Adrenal gland (tissue), 12 donors: ENCODE data around the gene CD59. TPM values are rescaled to one million over a fixed set of nuclear protein-coding genes. Genes with fewer than 3 reads are reported as not detected.

Experiments
- DNase-seq, 7 donors: peaks; one replicate each; pipeline ENCODE4 v3.0.0-alpha.2; 2019 to 2020
- H3K27ac ChIP-seq, 5 donors: fragments of 200-600 bp; sonication (generic) in 4 of 5; 1 replicate in 3 of 5; 2 replicates in 2 of 5; pipeline versions ENCODE4 v1.5.1 to v1.8.0; 2016 to 2020; ENCODE audit warnings: mild to moderate bottlenecking in 1 of 5
- H3K27me3 ChIP-seq: fragments of 200-600 bp; 2 replicates; pipeline ENCODE4 v1.8.0; 2021
- H3K36me3 ChIP-seq, 2 donors: fragments of 200-600 bp; replicated peaks in 1 of 2; 1 replicate in 1 of 2; 2 replicates in 1 of 2; pipeline versions ENCODE4 v1.5.1 to v1.8.0; 2018 to 2022
- H3K4me1 ChIP-seq, 2 donors: fragments of 200-600 bp; replicated peaks in 1 of 2; 1 replicate in 1 of 2; 2 replicates in 1 of 2; pipeline versions ENCODE4 v1.5.1 to v1.8.0; 2018 to 2021
- H3K4me3 ChIP-seq, 4 donors: fragments of 200-600 bp; sonication (generic) in 3 of 4; one replicate each; pipeline ENCODE4 v1.5.1; 2016 to 2018
- H3K9me3 ChIP-seq, 3 donors: fragments of 200-600 bp; sonication (generic) in 1 of 3; replicated peaks in 1 of 3; 1 replicate in 2 of 3; 2 replicates in 1 of 3; pipeline versions ENCODE4 v1.5.1 to v1.8.0; 2016 to 2021
- CTCF ChIP-seq, 6 experiments: fragments of 450-650 bp in 4 of 6; fragments of 200-600 bp in 2 of 6; sonication (generic) in 1 of 6; IDR thresholded peaks; 1 replicate in 5 of 6; 2 replicates in 1 of 6; pipeline versions ENCODE4 v1.5.1 to v1.8.0; 2016 to 2021; ENCODE audit warnings: antibody characterized with exemption in 6 of 6, mild to moderate bottlenecking in 2 of 6, moderate library complexity in 1 of 6
- POLR2A ChIP-seq, 2 donors: fragments of 450-650 bp; IDR thresholded peaks; one replicate each; pipeline ENCODE4 v1.6.1; 2017; ENCODE audit warnings: antibody characterized with exemption in 2 of 2, mild to moderate bottlenecking in 2 of 2, moderate library complexity in 1 of 2
- WGBS, 4 donors: extraction: QIAGEN DNeasy Blood & Tissue Kit in 2 of 4; methylation state at CpG; one replicate each; pipeline versions ENCODE4 v1.1.5 to v1.1.7; 2013 to 2017; 5-methylcytosine and 5-hydroxymethylcytosine counted together
- intact Hi-C, 2 donors: fragments of 100-400 bp; cut with DNase I; formaldehyde crosslinking; loops; one replicate each; pipeline versions ENCODE4 v1.14.1 to v1.15.0; 2022 to 2023
- polyA plus RNA-seq, 3 donors: library from polyadenylated mRNA; stranded (reverse); fragments of 200-250 nt in 2 of 3; fragments of 350-450 nt in 1 of 3; fragmentation: Illumina TruSeq in 1 of 3; extraction: RNeasy Lipid Tissue Mini Kit (QIAGEN cat#74804) in 1 of 3; gene quantifications; one replicate each; pipeline ENCODE4 v1.2.3, GENCODE V29; 2013 to 2014
- total RNA-seq, 9 donors: library from RNA; depleted of rRNA in 4 of 9; stranded (reverse); fragments of >200 nt in 4 of 9; fragments of 120-200 nt in 1 of 9; fragmentation: NEBNext Ultra II Directional in 1 of 9; extraction: Animal tissue kit (Norgen Biotek cat#: 25700) in 1 of 9; gene quantifications; one replicate each; pipeline versions ENCODE4 v1.1.0 to v1.2.4, GENCODE V29; 2013 to 2023
- donor health status: healthy with polysubstance abuse.
- donor health status: Bipolar disorder and iron deficiency.
- donor health status: DM: yes; HTN: yes; CAD: no.
- donor health status: DM: no; HTN: no; CAD: no.
- donor health status: DM: no; HTN: no; CAD: no.
- donor health status: DM: yes; HTN: yes; CAD: no.

Gene CD59
- total and polyA plus RNA-seq, 12 donors, result 59.5 to 562 (median 405) TPM

- Histone ChIP-seq H3K4me1 (peaks cover 15 to 45% of the 10 kb centered on the region in 2 donors), H3K9me3 (no peaks in the 10 kb centered on the region), H3K36me3 (no peaks in the 10 kb centered on the region), H3K27me3 (no peaks in the 10 kb centered on the region), H3K4me3 (no peak overlapping the region), H3K27ac (peak overlapping the region in 1 of 5 donors; percentile 71)
- 68 to 81% (median 75%) methylated on average over 5 of the region's 5 CpGs for WGBS, 4 donors
- intact Hi-C loops, result no loop called here
- no peak for TF ChIP-seq CTCF (IDR thresholded peaks at IDR 0.05)
- TF ChIP-seq POLR2A (IDR thresholded peaks at IDR 0.05), result no peak
- DNase-seq, result no peak
Observed at GRCh38 chr11:33703234-33703633, 33.0 kb downstream of the CD59 start.

- intact Hi-C loops, result no loop called here
- DNase-seq, result peak in 2 of 7 donors; percentile 16 to 39
Observed at GRCh38 chr11:33701302-33702230, 34.7 kb downstream of the CD59 start.

GRCh38 chr11:33700502-33701271 lies 35.5 kb downstream of the CD59 start, which contains the start of gene C11orf91:
C11orf91 (minus strand) TSS chr11:33700826; CDS start chr11:33700740, 86 bp downstream.
- Histone ChIP-seq H3K27me3 (no peaks in the 10 kb centered on the region), H3K36me3 (no peaks in the 10 kb centered on the region), H3K4me1 (peaks cover 15 to 31% of the 10 kb centered on the region in 2 donors), H3K9me3 (no peaks in the 10 kb centered on the region), H3K4me3 (peak within 1 kb of the TSS in 2 of 4 donors; percentile 45 to 47), H3K27ac (peak within 1 kb of the TSS; percentile 43 to 81 (median 54))
- TF ChIP-seq POLR2A (IDR thresholded peaks at IDR 0.05), result peak in 1 of 2 donors; percentile 51
- TF ChIP-seq CTCF (IDR thresholded peaks at IDR 0.05), result no peak
- 0 to 3% (median 0%) methylated on average over 15 to 72 of the region's 72 CpGs for WGBS, 4 donors
- DNase-seq, result peak; percentile 88 to 98 (median 96)
- intact Hi-C loops, result no loop called here

More at GRCh38 chr11:33701302-33702230, 34.7 kb downstream of the CD59 start:
- Histone ChIP-seq H3K4me3 (peak overlapping the region in 2 of 4 donors; percentile 45 to 47), H3K27ac (peak overlapping the region; percentile 43 to 81 (median 54)), H3K36me3 (no peaks in the 10 kb centered on the region), H3K4me1 (peaks cover 15 to 38% of the 10 kb centered on the region in 2 donors), H3K27me3 (no peaks in the 10 kb centered on the region), H3K9me3 (no peaks in the 10 kb centered on the region)
- WGBS, 4 donors, result 28 to 40% (median 31%) methylated on average over 7 of the region's 7 CpGs
- no peak for TF ChIP-seq CTCF (IDR thresholded peaks at IDR 0.05)
- TF ChIP-seq POLR2A (IDR thresholded peaks at IDR 0.05), result no peak

GRCh38 chr11:33700063-33700501 lies 36.1 kb downstream of the CD59 start:
- intact Hi-C loops, result no loop called here
- no peak for TF ChIP-seq CTCF (IDR thresholded peaks at IDR 0.05)
- no peak for TF ChIP-seq POLR2A (IDR thresholded peaks at IDR 0.05)
- H3K4me1 ChIP-seq, result peaks cover 15 to 30% of the 10 kb centered on the region in 2 donors
- H3K4me3 ChIP-seq, result peak overlapping the region in 2 of 4 donors; percentile 45 to 47
- peak overlapping the region in 2 of 5 donors; percentile 76 to 81 for H3K27ac ChIP-seq
- WGBS, 4 donors, result 17 to 34% (median 20%) methylated on average over 16 to 25 of the region's 25 CpGs
- H3K36me3 ChIP-seq, result no peaks in the 10 kb centered on the region
- H3K27me3 ChIP-seq, result no peaks in the 10 kb centered on the region
- no peaks in the 10 kb centered on the region for H3K9me3 ChIP-seq
- DNase-seq, result peak in 6 of 7 donors; percentile 38 to 58 (median 49)
